Astrocyte (in vitro differentiated cells and primary cell): Measurements from ENCODE around the gene TRIO. TPM values are rescaled to one million over a fixed set of nuclear protein-coding genes. Genes with fewer than 3 reads are reported as not detected.
A peak's percentile ranks its signal among the peaks of the same experiment; 100 is the strongest.

ENCODE experiments used
- DNase-seq: peaks from one replicate; pipeline ENCODE4 v3.0.0-alpha.2; 2010; ENCODE audit warnings: low read depth
- FAIRE-seq: peaks from 2 replicates; lab custom pipeline; 2011; peaks lifted over from hg19 to GRCh38; lab: Jason Lieb, UNC
- H2AFZ ChIP-seq: 2 replicates; pipeline ENCODE4 v1.6.0; 2012; ENCODE audit warnings: low read depth, low read length, inconsistent platforms
- H3K27ac ChIP-seq: 2 replicates; pipeline ENCODE4 v1.5.1; 2011; ENCODE audit warnings: low read depth, low read length, inconsistent platforms
- H3K27me3 ChIP-seq: 2 replicates; pipeline ENCODE4 v1.6.0; 2011; ENCODE audit warnings: low read length, inconsistent platforms; ENCODE audit not compliant: insufficient read depth
- H3K36me3 ChIP-seq: 2 replicates; pipeline ENCODE4 v1.5.1; 2011; ENCODE audit warnings: low read length, inconsistent platforms; ENCODE audit not compliant: insufficient read depth
- H3K4me1 ChIP-seq: 2 replicates; pipeline ENCODE4 v1.5.1; 2011; ENCODE audit warnings: low read length, inconsistent platforms; ENCODE audit not compliant: insufficient read depth
- H3K4me2 ChIP-seq: 2 replicates; pipeline ENCODE4 v1.6.0; 2012; ENCODE audit warnings: low read length, inconsistent platforms
- H3K4me3 ChIP-seq: 2 replicates; pipeline ENCODE4 v1.5.1; 2011; ENCODE audit warnings: low read depth, mild to moderate bottlenecking, low read length, inconsistent platforms; ENCODE audit not compliant: insufficient read depth
- H3K79me2 ChIP-seq: 2 replicates; pipeline ENCODE4 v1.6.0; 2012; ENCODE audit warnings: mild to moderate bottlenecking, low read length, inconsistent platforms; ENCODE audit not compliant: insufficient read depth
- H3K9ac ChIP-seq: 2 replicates; pipeline ENCODE4 v1.6.0; 2012; ENCODE audit warnings: mild to moderate bottlenecking, low read length, inconsistent platforms
- H3K9me3 ChIP-seq: 2 replicates; pipeline ENCODE4 v1.5.1; 2012; ENCODE audit warnings: low read depth, mild to moderate bottlenecking, low read length, inconsistent platforms; ENCODE audit not compliant: insufficient read depth
- H4K20me1 ChIP-seq: 2 replicates; pipeline ENCODE4 v1.6.0; 2012; ENCODE audit warnings: low read length, inconsistent platforms; ENCODE audit not compliant: insufficient read depth
- H3K27ac Mint-ChIP-seq: one replicate; pipeline ENCODE4 v1.8.0; 2021; ENCODE audit warnings: mild to moderate bottlenecking, mixed read lengths; ENCODE audit not compliant: unreplicated experiment
- H3K27me3 Mint-ChIP-seq: one replicate; pipeline ENCODE4 v1.8.0; 2021; ENCODE audit warnings: low read depth, mixed read lengths; ENCODE audit not compliant: unreplicated experiment
- H3K36me3 Mint-ChIP-seq: one replicate; pipeline ENCODE4 v1.8.0; 2021; ENCODE audit warnings: low read depth, mixed read lengths; ENCODE audit not compliant: unreplicated experiment
- H3K4me1 Mint-ChIP-seq: one replicate; pipeline ENCODE4 v1.8.0; 2021; ENCODE audit warnings: low read depth, mixed read lengths; ENCODE audit not compliant: unreplicated experiment
- H3K4me3 Mint-ChIP-seq: one replicate; pipeline ENCODE4 v1.8.0; 2021; ENCODE audit warnings: mild to moderate bottlenecking, moderate library complexity, mixed read lengths; ENCODE audit not compliant: unreplicated experiment
- H3K9me3 Mint-ChIP-seq: one replicate; pipeline ENCODE4 v1.8.0; 2021; ENCODE audit warnings: mild to moderate bottlenecking, mixed read lengths; ENCODE audit not compliant: unreplicated experiment
- CTCF ChIP-seq: IDR thresholded peaks from 2 replicates; pipeline ENCODE4 v1.5.1; 2011; ENCODE audit warnings: low read depth, mild to moderate bottlenecking, inconsistent platforms, low read length, moderate library complexity; ENCODE audit not compliant: insufficient read depth
- EZH2 ChIP-seq: IDR thresholded peaks from 2 replicates; pipeline ENCODE4 v1.6.1; 2012; ENCODE audit warnings: mild to moderate bottlenecking, low read length, inconsistent platforms; ENCODE audit not compliant: insufficient read depth
- total RNA-seq: library from RNA; stranded (reverse); gene quantifications from 2 replicates; pipeline ENCODE4 v1.2.1, GENCODE V29; 2021

The TRIO gene
- total RNA-seq, 1 donor from 2014 or later = 347 TPM

- no peaks in the 10 kb centered on the region for H3K9me3 Mint-ChIP-seq
- H3K36me3 ChIP-seq = peaks cover 65% of the 10 kb centered on the region
- no peak overlapping the region for H3K27ac ChIP-seq
- peaks cover 7% of the 10 kb centered on the region for H3K4me1 ChIP-seq
- H2AFZ ChIP-seq = no peak overlapping the region
- no peak overlapping the region for H3K4me3 Mint-ChIP-seq
- peaks cover 93% of the 10 kb centered on the region for H4K20me1 ChIP-seq
- peaks cover 28% of the 10 kb centered on the region for H3K4me1 Mint-ChIP-seq
- peaks cover 25% of the 10 kb centered on the region for H3K36me3 Mint-ChIP-seq
- no peak for DNase-seq
- peak overlapping the region; percentile 58 for H3K27ac Mint-ChIP-seq
- no peaks in the 10 kb centered on the region for H3K9me3 ChIP-seq
- TF ChIP-seq CTCF = no peak
- no peak for TF ChIP-seq EZH2
- peaks cover 87% of the 10 kb centered on the region for H3K79me2 ChIP-seq
- H3K27me3 Mint-ChIP-seq = no peaks in the 10 kb centered on the region
- no peaks in the 10 kb centered on the region for H3K27me3 ChIP-seq
- H3K9ac ChIP-seq = no peak overlapping the region
- H3K4me2 ChIP-seq = no peak overlapping the region
- FAIRE-seq = no peak
- H3K4me3 ChIP-seq = no peak overlapping the region
Measured at GRCh38 chr5:14357851-14358250, 214.7 kb downstream of the TRIO start.

DNA sequence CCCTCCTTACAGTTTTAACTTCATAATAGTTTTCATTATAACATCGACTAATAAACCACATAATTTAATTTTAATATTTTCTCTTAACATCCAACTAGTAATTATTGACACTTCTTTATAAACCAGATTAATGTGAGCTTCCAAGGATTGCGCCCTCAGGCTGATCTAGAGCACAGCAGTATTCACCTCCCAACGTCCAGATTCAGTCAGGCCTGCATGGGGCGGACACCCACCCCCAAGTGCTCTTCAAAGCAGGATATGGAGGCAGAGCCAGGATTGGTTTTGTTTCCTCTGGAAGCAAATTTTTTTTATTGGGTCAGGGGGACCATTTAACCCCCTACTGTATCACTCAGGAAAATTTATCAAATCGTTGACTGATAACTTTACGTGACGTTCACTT, 215.4 kb downstream of the TRIO start:
- no peaks in the 10 kb centered on the region for H3K27me3 Mint-ChIP-seq
- Histone ChIP-seq H4K20me1 (peaks cover 93% of the 10 kb centered on the region), H3K4me2 (no peak overlapping the region), H3K4me1 (peaks cover 7% of the 10 kb centered on the region), H3K27me3 (no peaks in the 10 kb centered on the region), H3K9ac (no peak overlapping the region), H3K79me2 (peaks cover 84% of the 10 kb centered on the region), H3K4me3 (no peak overlapping the region), H3K27ac (no peak overlapping the region), H2AFZ (no peak overlapping the region), H3K36me3 (peaks cover 71% of the 10 kb centered on the region), H3K9me3 (no peaks in the 10 kb centered on the region)
- H3K9me3 Mint-ChIP-seq = no peaks in the 10 kb centered on the region
- FAIRE-seq (no peak), DNase-seq (no peak)
- no peak for TF ChIP-seq CTCF
- TF ChIP-seq EZH2 = no peak
- H3K36me3 Mint-ChIP-seq = peaks cover 23% of the 10 kb centered on the region
- H3K4me3 Mint-ChIP-seq = no peak overlapping the region
- H3K27ac Mint-ChIP-seq = peak overlapping the region; percentile 58
- H3K4me1 Mint-ChIP-seq = peaks cover 26% of the 10 kb centered on the region

GRCh38 chr5:14359069-14360043, 216.2 kb downstream of the TRIO start:
- H3K9me3 ChIP-seq = no peaks in the 10 kb centered on the region
- no peak overlapping the region for H3K4me2 ChIP-seq
- H3K27ac ChIP-seq = no peak overlapping the region
- Mint-ChIP-seq H3K36me3 (peaks cover 27% of the 10 kb centered on the region), H3K9me3 (no peaks in the 10 kb centered on the region), H3K27ac (peak overlapping the region; percentile 56), H3K4me3 (no peak overlapping the region), H3K4me1 (peaks cover 21% of the 10 kb centered on the region), H3K27me3 (no peaks in the 10 kb centered on the region)
- no peak overlapping the region for H3K4me3 ChIP-seq
- H3K4me1 ChIP-seq = peaks cover 5% of the 10 kb centered on the region
- H3K27me3 ChIP-seq = no peaks in the 10 kb centered on the region
- peaks cover 92% of the 10 kb centered on the region for H4K20me1 ChIP-seq
- no peak overlapping the region for H2AFZ ChIP-seq
- TF ChIP-seq EZH2 (no peak), CTCF (no peak)
- H3K36me3 ChIP-seq = peaks cover 77% of the 10 kb centered on the region
- no peak overlapping the region for H3K9ac ChIP-seq
- peaks cover 81% of the 10 kb centered on the region for H3K79me2 ChIP-seq
- DNase-seq (no peak), FAIRE-seq (no peak)
